A673 (cell line): ENCODE measurements around the gene IRAK4. TPM values are rescaled to one million over a fixed set of nuclear protein-coding genes. Genes with fewer than 3 reads are reported as not detected.

Experiments used
- BruUV-seq: library from RNA; stranded (reverse); fragments of 400-500 nt; replicated peaks from 2 replicates; lab custom pipeline; 2021; lab: Mats Ljungman, UMichigan
- CTCF ChIA-PET: fragments of 300-600 bp; sonication (Branson Sonifier 250); formaldehyde crosslinking; loops from one replicate; lab custom pipeline; 2022; ENCODE audit warnings: antibody characterized with exemption; lab: Charles Lee
- POLR2A ChIA-PET: fragments of 300-600 bp; sonication (Branson Sonifier 250); formaldehyde crosslinking; loops from one replicate; lab custom pipeline; 2022; ENCODE audit warnings: antibody characterized with exemption; ENCODE audit not compliant: low non-redundant PET; lab: Charles Lee
- DNase-seq: peaks from one replicate; pipeline ENCODE4 v3.0.0-alpha.2; 2015; ENCODE audit warnings: low spot score
- H3K27ac ChIP-seq: fragments of 200-600 bp; sonication (generic); 2 replicates; pipeline ENCODE4 v1.5.1; 2016; ENCODE audit warnings: mixed run types, low read depth, mild to moderate bottlenecking, mixed read lengths, antibody characterized with exemption, low read length; ENCODE audit not compliant: poor library complexity, severe bottlenecking
- H3K27me3 ChIP-seq: fragments of 200-600 bp; sonication (generic); replicated peaks from 2 replicates; pipeline ENCODE4 v1.6.1; 2017; ENCODE audit warnings: mixed run types, low read depth, mild to moderate bottlenecking, mixed read lengths, antibody characterized with exemption, low read length; ENCODE audit not compliant: insufficient read depth, poor library complexity
- H3K36me3 ChIP-seq: fragments of 200-600 bp; sonication (generic); 2 replicates; pipeline ENCODE4 v1.6.1; 2016; ENCODE audit warnings: mixed run types, mild to moderate bottlenecking, mixed read lengths, antibody characterized with exemption, low read length; ENCODE audit not compliant: insufficient read depth, poor library complexity, severe bottlenecking
- H3K4me1 ChIP-seq: fragments of 200-600 bp; sonication (generic); 2 replicates; pipeline ENCODE4 v1.6.1; 2017; ENCODE audit warnings: mixed run types, mild to moderate bottlenecking, mixed read lengths, antibody characterized with exemption, low read length; ENCODE audit not compliant: insufficient read depth, poor library complexity, severe bottlenecking
- H3K4me3 ChIP-seq: fragments of 200-600 bp; sonication (generic); 2 replicates; pipeline ENCODE4 v1.5.1; 2016; ENCODE audit warnings: low read depth, mixed run types, mild to moderate bottlenecking, mixed read lengths, low read length; ENCODE audit not compliant: poor library complexity, severe bottlenecking
- H3K9me3 ChIP-seq: fragments of 200-600 bp; sonication (generic); 2 replicates; pipeline ENCODE4 v1.6.1; 2016; ENCODE audit warnings: mixed run types, low read depth, mild to moderate bottlenecking, mixed read lengths, antibody characterized with exemption, low read length; ENCODE audit not compliant: poor library complexity, severe bottlenecking
- EZH2 ChIP-seq: fragments of 200-600 bp; sonication (generic); IDR thresholded peaks from 2 replicates; pipeline ENCODE4 v1.6.1; 2017; ENCODE audit warnings: borderline replicate concordance, low read depth, mild to moderate bottlenecking, mixed read lengths, antibody characterized with exemption, low read length; ENCODE audit not compliant: poor library complexity, severe bottlenecking
- intact Hi-C: fragments of 100-400 bp; cut with micrococcal nuclease; formaldehyde crosslinking; loops from one replicate; pipeline ENCODE4 v1.10.0; 2022; ENCODE audit not compliant: unreplicated experiment
- total RNA-seq: library from RNA; stranded (reverse); gene quantifications from 2 replicates; pipeline ENCODE4 v1.2.3, GENCODE V29; 2021
- TF ChIP-seq, protein P1 (sequence below): fragments of 300-800, 200-600 bp; sonication (generic); conservative IDR thresholded peaks from 2 replicates; pipeline ENCODE4 v1.5.1; 2017; ENCODE audit warnings: low read depth, mild to moderate bottlenecking, antibody characterized with exemption, low read length, moderate library complexity, mixed read lengths

Gene IRAK4
- total RNA-seq, 1 experiment from 2014 or later, result 11.3 TPM

- Histone ChIP-seq H3K27me3 (no peaks in the 10 kb centered on the region), H3K4me1 (no peaks in the 10 kb centered on the region), H3K4me3 (no peak overlapping the region), H3K9me3 (no peaks in the 10 kb centered on the region), H3K27ac (no peak overlapping the region), H3K36me3 (no peaks in the 10 kb centered on the region)
- ChIA-PET POLR2A (no interaction called here), CTCF (no interaction called here)
- no TSS peak for BruUV-seq
- no peak for TF ChIP-seq EZH2
- TF ChIP-seq, protein P1, sequence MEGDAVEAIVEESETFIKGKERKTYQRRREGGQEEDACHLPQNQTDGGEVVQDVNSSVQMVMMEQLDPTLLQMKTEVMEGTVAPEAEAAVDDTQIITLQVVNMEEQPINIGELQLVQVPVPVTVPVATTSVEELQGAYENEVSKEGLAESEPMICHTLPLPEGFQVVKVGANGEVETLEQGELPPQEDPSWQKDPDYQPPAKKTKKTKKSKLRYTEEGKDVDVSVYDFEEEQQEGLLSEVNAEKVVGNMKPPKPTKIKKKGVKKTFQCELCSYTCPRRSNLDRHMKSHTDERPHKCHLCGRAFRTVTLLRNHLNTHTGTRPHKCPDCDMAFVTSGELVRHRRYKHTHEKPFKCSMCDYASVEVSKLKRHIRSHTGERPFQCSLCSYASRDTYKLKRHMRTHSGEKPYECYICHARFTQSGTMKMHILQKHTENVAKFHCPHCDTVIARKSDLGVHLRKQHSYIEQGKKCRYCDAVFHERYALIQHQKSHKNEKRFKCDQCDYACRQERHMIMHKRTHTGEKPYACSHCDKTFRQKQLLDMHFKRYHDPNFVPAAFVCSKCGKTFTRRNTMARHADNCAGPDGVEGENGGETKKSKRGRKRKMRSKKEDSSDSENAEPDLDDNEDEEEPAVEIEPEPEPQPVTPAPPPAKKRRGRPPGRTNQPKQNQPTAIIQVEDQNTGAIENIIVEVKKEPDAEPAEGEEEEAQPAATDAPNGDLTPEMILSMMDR, result no peak
- DNase-seq, result no peak
- intact Hi-C loops, result no loop called here
These were observed 54.2 kb downstream of the IRAK4 start for GRCh38 chr12:43812926-43813325.

DNA sequence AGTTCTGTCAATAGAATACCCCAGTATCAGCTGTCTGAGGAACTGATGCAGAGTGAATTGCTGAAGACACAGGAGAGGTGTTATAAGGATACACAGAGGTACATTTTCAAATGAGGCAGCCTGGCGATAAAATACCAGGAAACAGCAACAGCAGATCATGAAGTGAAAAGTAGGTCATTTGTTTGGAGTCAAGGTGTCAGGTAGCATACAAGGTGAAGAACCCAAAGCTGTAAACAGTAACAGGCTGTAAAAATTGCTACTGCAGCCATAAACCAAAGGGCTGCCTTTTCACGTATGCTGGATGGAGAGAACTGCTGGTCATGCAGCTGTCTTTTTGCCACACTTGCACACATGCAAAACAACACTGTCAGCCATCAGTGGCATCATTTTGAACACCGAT, 56.7 kb downstream of the IRAK4 start:
- TF ChIP-seq EZH2, result no peak
- TF ChIP-seq, protein P1, result no peak
- no peak for DNase-seq
- no peak overlapping the region for H3K27ac ChIP-seq
- BruUV-seq, result no TSS peak
- H3K9me3 ChIP-seq, result no peaks in the 10 kb centered on the region
- no peaks in the 10 kb centered on the region for H3K4me1 ChIP-seq
- no peaks in the 10 kb centered on the region for H3K27me3 ChIP-seq
- H3K4me3 ChIP-seq, result no peak overlapping the region
- intact Hi-C loops, result no loop called here
- no peaks in the 10 kb centered on the region for H3K36me3 ChIP-seq
- ChIA-PET POLR2A (no interaction called here), CTCF (no interaction called here)

DNA sequence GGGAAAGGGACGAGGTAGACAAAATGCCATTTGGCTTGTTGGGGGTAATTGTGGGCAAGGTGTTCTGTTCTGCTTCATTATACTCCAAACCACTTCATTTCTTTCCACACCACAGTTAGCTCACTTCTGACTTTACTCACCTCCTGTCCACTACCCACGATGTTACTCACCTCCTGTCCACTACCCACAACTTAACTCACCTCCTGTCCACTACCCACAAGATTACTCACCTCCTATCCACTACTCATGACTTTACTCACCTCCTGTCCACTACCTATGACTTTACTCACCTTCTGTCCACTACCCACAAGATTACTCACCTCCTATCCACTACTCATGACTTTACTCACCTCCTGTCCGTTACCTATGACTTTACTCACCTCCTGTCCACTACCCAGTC, 57.4 kb downstream of the IRAK4 start:
- Histone ChIP-seq H3K4me3 (no peak overlapping the region), H3K4me1 (no peaks in the 10 kb centered on the region), H3K9me3 (no peaks in the 10 kb centered on the region), H3K36me3 (no peaks in the 10 kb centered on the region), H3K27ac (no peak overlapping the region), H3K27me3 (no peaks in the 10 kb centered on the region)
- ChIA-PET POLR2A (no interaction called here), CTCF (no interaction called here)
- TF ChIP-seq EZH2, result no peak
- TF ChIP-seq, protein P1, result no peak
- no TSS peak for BruUV-seq
- intact Hi-C loops, result no loop called here
- DNase-seq, result no peak
